GM19240 (cell line): ENCODE data around the gene DCDC2.
"Not testable (repeated sequence)": the region's sequence is repeated elsewhere in the genome, so short reads cannot be mapped to it uniquely, and the experiment has no call there.

Experiments
- DNase-seq: peaks from one replicate; pipeline ENCODE4 v3.0.0; 2011; ENCODE audit warnings: low spot score; ENCODE audit not compliant: insufficient read length

Gene DCDC2

DNA sequence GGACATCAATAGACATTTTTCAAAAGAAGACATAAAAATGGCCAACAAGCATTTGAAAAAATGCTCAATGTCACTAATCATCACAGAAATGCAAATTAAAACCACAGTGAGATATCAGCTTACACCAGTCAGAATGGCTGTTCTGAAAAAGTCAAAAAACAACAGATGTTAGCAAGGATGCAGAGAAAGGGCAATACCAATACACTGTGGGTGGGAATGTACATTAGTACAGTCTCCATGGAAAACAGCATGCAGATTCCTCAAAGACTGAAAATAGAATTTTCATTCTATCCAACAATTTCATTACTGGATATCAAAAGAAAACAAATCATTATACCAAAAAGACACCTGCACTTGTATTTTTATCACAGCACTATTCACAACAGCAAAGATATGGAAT is 85.3 kb downstream of the DCDC2 start:
- no peak for DNase-seq

DNA sequence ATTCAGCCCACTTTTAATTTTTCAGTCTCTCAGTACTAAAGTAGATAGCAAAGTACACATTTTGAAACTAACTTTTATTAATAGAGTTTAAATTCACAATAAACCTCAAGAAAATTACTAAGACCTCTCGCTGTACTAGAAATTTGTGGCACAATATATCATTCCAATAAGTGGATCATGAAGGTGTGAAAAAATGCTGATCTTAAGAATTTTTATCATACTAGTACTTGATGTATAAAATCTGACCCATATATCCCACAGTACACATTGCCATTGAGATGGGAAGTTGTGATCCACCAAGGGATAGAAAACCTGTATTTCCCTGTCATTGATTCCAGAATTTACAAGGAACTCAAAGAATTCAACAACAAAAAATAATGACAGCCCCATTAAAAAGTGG is 85.7 kb downstream of the DCDC2 start:
- DNase-seq = no peak

DNA sequence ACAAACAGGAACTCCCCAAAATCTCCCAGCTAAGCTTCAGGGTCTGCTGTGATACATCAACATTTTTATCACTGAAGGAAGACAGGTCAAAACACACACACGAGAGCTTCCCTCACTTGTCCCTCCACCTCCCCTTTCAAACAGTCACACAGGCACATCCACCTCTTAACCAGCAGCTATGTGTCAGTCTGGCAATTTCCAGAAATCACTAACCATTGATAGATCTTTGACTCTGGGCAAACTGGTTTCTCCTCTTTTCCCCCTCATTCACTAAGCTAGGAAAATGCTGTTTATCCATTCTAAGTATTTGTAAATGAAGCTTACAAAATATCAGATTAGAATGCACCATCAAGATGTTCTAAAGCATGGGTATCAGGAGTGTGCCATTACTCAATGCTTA is 87.8 kb downstream of the DCDC2 start:
- no peak for DNase-seq

DNA sequence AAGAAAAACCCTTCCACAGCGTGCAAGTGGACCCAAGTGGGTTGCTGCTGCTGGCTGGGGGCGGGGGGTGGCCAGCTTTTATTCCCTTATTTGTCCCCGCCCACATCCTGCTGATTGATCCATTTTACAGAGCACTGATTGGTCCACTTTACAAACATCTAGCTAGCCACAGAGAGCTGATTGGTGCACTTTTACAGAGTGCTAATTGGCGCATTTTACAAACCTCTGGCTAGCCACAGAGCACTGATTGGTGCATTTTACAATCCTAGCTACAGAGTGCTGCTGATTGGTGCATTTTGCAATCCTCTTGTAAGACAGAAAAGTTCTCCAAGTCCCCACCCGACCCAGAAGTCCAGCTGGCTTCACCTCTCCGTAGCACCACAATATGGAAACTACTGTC is 99.6 kb downstream of the DCDC2 start:
- not testable (repeated sequence) for DNase-seq

DNA sequence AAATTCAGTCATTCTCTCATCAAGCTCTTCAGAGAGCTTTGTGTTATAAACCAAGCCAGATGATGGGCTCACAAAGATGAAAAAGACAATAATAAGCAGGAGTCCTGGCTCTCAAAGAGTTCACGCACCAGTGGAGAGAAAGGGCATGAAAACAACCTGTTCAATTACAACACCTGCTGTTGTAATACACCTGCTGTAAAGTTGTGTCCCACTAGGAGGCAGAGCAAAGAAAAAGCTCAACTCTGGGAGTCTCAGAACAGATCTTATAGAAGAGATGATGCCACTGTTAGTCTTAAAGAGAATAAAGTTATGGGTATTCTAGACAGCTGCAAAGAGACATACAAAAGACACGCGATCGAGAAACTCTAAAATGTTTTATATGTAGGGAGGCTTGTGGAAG is 100.6 kb downstream of the DCDC2 start:
- no peak for DNase-seq

DNA sequence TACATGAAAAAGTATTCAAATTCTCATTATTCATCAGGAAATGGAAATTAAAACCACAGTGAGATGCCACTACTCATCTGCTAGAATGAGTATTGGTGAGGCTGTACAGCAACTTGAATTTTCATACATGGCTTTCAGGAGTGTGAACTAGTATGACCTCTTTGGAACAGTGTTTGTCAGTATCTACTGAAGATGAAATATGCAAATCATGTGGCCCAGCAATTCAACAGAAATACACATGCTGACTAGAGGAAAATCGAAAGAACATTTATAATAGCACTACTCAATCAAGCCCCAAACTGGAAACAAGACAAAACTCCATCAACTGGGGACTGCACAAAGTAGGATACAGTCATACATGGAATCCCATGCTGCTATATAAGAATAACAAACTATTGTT is 102.2 kb downstream of the DCDC2 start:
- peak; percentile 2 for DNase-seq

DNA sequence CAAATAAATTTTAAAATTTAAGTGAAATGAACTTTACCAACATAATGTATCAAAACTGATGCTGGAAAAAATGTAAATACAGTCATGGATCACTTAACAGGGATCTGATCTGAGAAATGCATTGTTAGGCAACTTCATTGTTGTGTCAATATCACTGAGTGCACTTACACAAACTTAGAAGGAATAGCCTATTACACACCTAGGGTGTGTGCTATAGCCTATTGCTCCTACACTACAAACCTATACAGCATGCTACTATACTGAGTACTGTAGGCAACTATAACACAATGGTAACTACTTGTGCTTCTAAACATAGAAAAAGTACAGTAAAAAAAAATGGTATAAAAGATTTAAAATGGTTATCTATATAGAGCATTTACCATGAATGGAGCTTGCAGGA is 104.5 kb downstream of the DCDC2 start:
- no peak for DNase-seq

DNA sequence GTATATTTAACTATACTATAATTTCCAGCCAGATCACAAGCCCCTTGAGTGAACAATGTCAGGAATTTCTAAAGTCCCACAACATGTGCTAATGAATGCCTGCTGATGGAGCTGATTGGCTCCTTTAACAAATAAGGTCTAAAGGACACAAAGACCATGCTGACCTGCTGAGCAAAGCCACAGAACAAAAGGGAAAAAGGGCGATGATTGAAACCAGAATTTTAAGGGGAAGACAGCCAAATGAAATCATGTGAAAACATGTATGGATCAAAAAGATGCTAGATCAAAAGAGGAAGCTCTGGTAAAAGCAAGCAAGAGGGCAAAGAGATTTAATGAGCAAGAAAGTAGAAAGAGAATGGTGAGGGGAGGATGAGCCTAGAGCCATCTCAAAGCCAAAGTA is 105.6 kb downstream of the DCDC2 start:
- DNase-seq = no peak

DNA sequence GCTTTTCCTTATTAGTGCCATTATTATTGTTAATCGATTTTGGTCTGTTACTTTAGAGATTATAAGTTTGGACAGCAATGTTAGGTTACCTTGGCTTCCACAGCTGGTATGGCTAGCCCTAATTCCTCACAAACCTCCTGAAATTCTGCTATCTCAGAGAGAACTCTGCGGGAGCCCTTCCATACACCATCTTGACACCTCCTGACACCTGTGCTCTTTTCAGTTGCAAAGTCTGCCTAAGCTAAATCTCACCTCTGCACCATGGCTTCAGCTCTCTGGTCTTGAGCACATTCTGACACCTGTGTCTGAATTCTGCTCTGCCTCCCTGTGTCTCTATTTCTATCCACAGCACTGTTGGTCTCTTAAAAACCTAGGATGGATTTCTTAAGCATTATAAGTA is 106.5 kb downstream of the DCDC2 start:
- DNase-seq = no peak

DNA sequence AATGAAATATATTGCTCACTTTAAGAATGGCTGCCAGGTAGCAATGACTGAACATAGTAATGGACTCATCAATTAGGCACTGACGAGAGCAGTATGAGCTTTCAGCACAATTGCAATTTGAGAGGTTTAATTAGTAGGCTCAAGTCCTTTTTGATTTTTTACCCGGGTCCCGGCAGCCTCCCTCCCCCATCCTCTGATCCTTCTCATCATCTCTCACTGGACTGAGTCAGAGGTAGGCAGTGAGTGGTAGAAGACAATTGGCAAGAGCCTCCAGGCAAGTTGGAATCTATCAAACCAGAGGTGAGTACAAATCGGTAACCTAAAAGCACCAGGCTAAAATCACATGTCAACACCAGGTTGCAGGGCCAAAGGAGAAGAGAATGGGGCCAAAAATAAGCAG is 107.9 kb downstream of the DCDC2 start:
- no peak for DNase-seq

DNA sequence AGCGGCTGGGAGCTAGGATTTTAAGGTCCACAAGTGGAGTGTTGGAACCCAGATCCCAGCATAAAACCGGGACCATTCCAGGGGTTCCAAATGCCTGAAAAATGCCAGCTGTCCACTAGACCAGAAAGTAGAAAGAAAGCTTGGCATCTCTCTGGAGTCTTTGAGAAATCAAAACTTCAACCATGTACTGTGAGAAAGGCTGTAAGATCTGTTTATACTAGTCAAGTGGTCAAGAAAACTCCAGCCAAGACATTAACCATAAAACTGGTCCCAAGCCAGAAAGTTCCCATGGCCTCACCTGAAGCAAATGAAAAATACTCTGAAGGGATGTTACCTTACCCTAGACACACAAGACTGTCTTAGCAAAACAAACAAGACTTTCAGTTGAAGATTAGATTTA is 112.6 kb downstream of the DCDC2 start:
- DNase-seq = no peak

DNA sequence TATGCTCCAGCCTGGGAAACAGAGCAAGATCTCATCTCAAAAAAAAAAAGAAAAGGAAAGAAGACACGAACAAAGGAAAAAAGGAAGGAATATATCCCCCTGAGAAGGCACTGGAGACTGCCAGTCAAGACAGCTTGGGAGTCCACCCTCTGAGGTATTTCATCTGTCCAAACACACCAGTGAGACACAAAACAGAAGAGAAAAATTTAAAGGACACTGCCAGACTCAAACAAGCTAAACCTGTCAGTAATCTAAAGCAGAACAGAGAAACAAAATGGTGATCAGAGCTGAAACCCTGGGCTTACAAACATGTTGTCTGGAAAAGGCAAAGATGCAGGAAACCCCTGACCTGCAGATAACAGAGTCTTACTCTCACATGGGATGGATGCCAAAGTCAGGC is 114.9 kb downstream of the DCDC2 start:
- DNase-seq = no peak

DNA sequence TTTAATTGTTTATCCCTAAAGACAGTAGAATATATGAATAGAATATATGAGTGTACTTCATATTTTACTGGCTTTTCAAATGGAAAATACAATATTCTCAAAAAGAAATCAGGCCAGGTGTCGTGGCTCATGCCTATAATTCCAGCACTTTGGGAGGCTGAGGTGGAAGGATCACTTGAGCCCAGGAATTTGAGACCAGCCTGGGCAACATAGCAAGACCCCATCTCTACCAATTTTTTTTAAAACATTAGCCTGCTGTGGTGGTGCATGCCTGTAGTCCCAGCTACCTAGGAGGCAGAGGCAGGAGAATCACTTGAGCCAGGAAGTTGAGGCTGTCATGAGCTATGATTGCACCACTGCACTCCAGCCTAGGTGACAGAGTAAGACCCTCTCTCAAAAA is 116.1 kb downstream of the DCDC2 start:
- not testable (repeated sequence) for DNase-seq

DNA sequence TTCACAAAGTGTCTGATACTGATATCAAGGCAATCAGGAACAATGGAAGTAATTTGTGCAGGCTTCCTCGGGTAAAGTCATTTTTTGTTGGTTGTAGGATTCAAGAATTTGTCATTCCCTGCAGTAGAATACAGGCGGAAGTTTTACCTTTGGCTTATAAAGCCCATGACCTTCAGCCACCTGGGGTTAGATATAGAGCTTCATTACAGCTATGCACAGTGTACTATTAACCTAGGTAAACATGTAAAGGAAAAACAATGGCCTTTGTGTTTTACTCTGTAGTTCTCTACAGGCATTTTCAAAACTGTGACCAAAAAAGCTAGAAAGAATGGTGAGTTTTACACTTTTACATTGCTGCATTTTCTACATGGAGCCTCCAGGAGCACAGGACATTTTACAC is 116.9 kb downstream of the DCDC2 start:
- DNase-seq = no peak

DNA sequence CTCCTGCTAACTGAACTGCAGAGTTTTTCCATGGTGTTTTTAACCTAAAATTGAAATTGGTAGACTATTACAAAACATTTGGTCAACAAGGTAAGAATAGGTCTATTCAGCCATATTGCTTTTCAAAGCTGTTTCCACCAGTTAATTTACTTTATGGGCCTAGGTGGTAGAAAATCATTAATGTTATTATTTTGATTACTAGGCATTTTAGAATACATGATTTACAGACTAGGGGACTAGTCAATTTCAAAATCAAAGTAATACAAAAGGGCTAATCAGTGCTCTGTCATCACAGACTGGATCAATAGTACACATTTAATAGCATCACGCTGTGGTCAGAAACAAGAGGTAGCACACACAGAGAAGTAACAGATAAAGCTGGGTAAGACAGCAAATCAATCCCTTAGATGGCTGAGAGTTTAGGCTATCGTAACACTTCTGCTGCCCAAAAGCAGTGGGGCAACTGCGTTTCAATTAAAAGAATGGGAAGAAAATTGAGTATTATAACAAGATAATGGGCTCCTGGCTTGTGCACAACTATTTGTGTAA is 117.4 kb downstream of the DCDC2 start:
- no peak for DNase-seq

DNA sequence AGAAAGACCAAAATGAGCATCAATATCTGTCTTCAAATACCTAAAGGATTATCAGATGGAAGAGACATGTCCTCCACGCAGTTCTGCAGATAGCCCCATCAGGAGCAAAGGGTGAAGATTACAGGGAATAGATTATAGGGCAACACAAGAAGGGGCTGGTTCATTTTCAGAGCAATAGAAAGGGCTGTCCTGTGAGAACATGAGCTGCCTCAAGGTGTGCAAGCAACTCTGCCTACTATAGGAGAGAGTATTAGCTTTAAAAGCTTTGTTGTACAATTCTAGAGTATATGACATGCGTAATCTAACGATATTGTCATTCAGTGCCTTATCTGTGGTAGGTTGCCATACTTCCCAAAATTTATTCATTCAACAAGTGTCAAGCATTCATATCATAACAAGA is 119.2 kb downstream of the DCDC2 start:
- DNase-seq = no peak

DNA sequence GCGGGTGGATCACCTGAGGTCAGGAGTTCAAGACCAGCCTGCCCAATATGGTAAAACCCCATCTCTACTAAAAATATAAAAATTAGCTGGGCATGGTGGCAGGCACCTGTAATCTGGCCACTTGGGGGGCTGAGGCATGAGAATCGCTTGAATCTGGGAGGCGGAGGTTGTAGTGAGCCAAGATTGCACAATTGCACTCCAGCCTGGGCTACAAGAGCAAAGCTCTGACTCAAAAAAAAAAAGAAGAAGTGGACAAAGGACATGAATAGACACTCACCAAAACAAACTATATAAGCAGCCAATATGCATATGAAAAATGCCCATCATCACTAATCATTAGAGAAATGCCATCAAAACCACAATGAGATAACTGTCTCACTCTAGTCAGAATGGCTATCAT is 121.1 kb downstream of the DCDC2 start:
- not testable (repeated sequence) for DNase-seq

DNA sequence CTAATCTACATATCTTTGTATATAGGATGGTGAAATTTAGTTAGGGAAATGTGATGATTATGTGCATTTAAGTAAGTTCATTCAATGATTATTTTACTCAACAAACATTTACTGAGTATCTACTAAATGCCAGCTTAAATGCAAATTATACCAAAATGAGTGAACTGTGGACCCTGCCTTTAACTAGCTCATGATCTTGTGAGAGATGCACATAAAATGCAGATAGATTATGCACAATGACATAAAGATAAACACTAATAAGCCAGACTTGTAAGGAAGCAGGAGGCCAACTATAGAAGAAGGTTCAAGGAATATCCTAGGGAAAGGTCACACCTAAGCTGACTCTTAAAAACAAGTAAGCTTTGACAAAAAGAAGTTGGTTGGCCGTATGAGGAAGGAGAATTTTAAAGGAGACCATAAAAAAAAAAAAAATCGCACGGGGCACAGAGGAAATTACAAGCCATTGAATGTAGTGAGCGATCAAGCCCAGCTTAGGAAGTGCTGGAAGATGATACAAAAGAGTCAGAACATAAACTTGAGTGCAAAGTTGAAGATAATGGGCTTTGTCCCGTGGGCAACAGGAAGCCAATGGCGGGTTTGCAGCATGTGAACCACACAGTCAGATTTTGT is 123.9 kb downstream of the DCDC2 start:
- DNase-seq = no peak

DNA sequence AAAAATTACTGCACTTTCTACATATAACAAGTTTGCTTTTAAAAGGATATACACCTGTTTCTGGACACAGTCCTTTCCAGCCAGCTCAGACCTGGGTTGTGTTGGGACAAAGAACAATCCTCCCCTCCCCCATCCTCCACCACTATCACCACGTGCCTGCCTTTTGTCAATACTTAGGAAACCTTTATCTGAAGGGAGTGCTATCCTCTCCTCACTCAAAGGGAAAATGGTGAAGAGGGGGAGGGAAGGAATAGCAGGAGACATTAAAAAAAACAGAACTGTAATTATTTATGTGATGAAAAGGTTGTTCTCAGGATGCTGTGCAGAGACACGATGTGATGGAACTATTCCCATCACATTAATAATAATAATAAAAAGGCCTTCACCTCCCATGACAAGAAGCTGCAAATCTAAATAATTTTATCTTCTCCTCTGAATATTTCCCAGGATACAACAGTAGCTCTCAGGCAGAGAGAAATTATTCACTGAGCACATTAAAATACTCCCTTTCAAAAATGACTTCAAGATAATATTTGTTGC is 126.4 kb downstream of the DCDC2 start:
- no peak for DNase-seq

DNA sequence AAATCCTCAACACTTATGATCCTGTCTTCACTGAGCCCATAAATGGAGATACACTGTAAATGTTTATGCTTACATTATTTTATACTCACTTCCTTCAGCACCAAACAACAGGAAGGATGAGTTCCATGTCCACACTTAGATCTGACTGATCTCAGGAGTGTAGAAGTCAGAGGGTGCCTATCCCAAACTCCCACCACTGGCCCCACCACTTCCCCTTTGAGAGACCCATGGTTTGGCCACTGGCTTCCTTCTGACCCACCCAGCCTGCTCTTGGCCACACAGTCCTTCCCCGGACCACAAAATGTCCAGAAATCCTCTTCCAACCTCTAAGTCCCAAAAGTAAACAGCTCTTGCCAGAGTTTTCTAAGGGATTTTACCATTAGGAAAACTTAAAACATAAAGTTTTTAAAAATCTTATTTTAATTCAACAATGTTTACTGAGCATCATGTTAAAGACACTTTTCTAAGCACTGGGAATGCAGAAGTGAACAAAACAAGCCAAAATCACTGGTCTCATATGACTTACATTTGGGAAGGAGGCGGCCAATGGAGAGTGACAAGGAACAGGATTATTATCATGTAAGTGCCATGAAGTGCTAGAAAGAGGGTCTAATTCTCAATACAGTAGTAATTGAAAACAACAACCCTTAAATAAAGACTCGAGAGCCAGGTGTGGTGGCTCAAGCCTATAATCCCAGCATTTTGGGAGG is 128.0 kb downstream of the DCDC2 start:
- no peak for DNase-seq

DNA sequence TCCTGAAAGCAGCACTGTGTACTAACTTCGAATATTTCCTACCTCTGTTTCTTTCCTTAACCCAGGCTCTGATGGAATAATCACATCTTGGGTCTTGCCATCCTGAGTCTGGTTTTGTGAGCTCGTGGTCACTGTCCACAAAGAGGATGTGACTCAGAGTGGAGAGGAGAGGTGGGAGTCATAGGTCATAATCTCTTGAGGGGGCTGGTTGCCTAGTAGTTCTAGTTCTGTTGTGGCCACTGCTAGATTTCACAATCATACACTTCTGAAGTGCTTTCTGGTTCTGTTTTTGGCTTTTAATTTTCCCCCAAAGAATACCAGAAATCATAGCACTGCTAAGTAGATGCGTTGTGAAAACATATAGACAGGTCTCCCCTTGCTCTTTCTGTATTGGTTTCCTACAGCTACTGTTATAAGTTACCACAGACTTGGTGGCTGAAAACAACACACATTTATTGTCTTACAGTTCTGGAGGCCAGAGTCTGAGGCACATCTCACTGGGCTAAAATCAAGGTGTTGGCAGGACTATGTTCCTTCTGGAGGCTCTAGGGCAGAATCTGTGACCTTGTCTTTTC is 129.1 kb downstream of the DCDC2 start:
- DNase-seq = no peak

DNA sequence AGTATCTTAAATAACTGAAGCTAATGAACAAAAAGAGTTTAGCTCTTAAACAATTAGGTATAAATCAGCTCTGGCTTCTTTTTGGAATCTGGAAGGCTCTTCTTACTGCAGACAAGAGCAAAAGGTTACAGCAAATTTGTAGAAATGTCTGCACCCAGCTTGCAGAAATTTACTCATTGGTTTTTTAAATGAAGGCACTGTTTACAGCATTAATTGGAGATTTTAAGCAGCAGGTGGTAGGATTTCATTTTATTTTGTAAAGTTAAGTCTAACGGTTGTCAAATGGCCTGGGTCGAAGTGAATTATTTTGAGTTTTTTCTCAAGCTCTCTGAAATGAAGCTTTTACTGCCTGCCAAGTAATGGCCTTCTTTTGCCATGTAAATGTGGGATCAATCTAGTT is 129.7 kb downstream of the DCDC2 start:
- DNase-seq = no peak

DNA sequence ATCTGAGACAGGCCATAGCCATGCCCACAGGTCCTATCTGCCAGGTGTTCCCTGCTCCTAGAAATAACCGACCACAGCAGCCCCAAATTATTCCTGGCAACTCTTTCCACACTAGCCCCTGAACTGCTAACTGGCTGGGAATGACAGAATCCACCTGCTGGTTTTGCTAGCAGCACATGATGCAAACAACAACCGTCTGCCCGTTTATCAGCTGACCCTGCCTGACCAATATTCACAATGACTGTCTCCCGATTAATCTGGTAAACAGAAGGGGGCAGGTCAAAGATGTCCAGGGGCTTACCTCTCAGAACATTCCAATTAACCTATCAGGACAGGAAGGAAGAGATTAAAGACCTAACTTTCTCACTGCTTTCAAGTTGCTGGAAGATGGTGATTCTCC is 130.3 kb downstream of the DCDC2 start:
- no peak for DNase-seq
